ENCODE results near the gene TLR8.

TLR8 gene

DNA sequence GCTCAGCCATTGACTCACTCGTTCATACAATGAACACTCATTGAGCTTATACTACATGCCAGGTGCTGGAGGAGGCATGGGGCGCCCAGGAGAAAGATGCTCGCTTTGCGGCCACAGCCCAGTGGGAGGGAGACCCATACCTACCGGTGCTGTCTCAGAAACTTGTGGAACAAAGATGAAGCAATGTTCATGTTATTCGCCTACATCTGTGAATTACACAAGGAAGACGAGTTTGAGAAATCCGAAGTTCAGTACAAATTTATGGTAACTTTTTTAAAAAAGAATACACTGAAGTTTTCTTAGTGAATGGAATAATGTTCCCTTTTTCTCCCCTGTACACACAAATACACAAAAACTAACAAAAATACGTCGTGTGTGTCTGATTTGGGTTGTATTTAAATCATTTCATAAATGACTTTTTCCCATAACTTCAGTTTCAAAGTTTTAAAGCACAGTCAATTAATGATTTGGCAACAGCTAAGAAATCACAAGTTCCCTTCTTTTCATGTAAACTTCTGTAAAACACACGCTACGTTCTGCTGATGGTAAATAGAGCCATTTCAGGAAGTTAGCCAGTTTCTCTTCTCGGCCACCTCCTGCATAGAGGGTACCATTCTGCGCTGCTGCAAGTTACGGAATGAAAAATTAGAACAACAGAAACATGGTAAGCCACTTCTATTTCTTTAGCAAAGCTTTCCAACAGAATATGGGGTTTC, at the start of gene TLR8:
Gene TLR8 (plus strand): TSS at position 575 of the 716 bp plus-strand sequence. CDS start 87 bp downstream, at position 662.
- no peak for DNase-seq

DNA sequence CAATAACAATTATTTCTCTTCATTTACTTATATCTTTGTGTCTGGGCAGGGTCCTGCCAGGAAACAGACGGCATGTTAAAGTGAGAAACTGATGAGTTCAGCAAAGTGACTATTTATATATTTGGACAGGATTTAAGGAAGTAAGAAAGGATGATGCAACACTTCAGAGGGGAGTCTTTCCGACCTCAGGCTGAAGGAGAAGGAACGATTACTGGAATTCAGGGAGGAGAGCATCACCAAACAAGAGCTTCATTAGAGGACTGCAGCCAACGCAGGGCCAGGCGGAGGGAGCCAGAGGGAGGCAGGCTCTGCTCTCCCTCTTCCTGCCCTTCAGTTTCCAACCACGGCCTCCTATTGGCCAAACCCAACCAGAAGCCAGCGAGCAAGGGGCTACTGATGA, 41.1 kb upstream of the TLR8 start:
- DNase-seq = no peak

DNA sequence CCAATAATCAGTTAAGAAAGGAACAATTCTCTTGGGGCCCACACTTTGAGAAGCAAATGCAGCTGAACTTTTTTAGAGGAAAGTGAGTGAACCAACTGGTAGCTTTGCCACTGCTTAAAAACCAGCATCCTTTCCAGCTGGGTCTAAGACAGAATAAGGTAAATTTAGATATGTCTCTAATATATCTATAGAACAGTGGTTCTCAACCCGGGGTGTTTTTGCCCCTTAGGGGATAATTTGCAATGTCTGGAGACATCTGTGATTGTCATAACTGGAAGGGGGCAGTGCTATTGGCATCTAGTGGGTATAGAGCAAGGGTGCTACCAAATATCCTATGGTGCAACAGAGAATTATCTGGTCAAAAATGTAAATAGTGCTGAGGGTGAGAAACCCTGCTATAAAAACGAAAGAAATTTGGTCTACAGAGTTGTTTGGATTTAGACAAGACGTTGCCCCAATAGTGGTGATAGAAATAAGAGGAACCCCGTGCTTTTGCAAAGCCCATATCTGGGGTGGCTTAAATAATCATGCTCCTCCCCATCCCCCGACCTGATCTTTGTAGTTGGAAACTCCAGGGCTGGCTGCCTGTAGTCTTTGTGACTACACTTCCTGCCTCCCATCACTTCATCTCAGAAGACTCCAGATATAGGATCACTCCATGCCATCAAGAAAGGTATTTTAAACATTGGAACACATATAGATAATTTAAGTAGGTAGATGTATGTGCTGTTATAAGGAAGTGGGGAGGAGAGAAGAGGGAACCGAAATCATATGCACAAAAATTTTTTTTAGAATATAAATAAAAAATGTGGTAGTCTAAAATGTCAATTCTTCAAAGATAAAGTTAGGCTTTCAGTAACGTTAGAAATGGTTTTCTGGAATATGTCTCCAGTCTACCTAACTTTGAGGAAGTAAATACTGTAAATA, 39.7 kb upstream of the TLR8 start, which contains the start of gene TLR7:
Gene TLR7 (plus strand): TSS at position 622 of the 927 bp plus-strand sequence. CDS start 507 bp downstream, outside the sequence.
- no peak for DNase-seq

DNA sequence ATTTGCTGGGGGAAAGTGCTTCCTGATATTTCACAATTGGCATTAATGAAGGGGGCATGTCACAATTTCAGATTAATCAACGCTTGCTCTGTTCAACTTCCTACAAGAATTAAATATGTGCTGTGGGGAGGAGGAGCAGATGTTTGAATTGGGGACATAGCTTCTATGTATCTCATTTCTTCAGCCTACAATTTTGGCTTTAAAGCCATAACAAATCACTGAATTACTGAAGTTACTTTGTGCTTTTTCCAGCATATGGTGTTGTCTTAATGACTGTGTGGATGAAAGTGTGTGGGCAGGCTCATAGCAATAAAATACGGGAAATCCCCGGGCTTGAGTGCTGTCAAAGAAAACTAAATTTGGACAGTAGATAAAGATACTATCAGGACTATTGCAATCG, 38.7 kb upstream of the TLR8 start:
- no peak for DNase-seq

DNA sequence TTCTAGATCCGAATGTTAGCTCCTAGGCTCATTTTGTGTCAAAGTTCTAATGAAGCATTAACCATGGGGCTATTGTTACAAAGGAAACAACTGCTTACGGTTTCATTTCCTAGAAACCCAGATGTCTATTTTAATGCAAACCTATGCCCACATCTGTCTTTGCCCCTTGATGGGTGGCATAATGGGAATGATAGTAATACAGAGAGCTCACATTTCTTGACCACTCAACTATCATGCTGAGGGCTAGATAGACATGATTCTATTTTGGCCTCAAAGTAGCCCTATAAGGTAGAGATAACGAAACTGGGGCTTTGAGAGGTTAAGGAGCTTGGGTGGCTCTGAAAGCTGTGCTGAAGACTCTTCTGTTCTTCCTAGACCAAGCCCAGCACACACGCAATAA, 37.7 kb upstream of the TLR8 start:
- DNase-seq = no peak

DNA sequence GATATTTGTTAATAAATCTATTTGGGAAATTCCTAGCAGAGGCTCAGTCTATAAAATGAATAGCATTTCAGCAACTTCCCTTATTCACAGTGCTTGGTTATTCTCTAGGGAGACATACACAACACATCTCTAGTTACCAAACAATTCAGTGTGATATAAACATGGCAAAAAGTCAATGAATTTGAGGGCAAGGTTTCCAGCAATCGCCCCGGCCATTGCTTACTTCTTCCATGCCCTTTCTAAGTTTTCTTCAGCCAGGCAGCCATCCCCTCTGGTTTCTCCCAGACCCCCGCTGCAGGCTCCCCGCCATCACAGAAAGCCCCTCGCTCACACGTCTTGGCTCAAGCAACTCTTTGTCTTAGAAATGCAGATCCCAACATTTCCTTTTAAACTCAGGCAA, 35.2 kb upstream of the TLR8 start:
- no peak for DNase-seq

DNA sequence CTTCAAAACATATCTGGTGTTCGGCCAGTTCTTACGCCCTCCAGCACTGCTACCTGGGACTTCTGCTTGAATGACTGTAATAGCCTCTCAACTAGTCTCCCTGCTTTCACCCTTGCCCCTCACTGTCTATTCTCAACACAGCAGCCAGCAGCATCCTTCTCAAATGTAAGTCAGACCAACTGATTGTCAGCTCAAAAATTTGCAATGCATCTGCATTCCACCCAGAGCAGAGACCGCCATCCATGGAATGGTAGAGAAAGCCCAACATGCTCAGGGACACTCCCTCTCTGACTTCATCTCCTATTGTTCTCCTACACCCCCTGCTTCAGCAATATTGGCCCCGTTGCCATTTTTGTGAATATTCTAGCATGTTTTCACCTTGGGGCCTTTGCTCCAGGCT, 33.7 kb upstream of the TLR8 start:
- no peak for DNase-seq

DNA sequence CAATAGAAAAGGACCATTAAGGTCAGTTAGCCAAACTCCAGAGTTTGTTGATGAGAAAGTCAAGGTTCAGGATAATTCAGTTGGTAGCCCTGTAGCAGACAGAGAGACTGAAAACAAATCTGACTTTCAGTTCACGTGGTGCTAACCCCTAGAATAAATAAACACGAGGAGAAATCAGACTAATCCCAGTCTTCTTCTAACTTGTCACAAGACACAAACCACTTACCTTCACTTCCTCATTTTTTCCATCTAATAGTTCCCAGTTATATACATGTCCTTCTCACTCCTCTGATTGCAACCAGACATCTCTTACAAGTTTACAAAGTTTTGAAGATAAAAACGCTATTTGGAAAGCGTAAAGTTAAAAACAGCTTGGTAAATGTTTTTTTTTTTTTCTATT, 31.8 kb upstream of the TLR8 start:
- DNase-seq = no peak

DNA sequence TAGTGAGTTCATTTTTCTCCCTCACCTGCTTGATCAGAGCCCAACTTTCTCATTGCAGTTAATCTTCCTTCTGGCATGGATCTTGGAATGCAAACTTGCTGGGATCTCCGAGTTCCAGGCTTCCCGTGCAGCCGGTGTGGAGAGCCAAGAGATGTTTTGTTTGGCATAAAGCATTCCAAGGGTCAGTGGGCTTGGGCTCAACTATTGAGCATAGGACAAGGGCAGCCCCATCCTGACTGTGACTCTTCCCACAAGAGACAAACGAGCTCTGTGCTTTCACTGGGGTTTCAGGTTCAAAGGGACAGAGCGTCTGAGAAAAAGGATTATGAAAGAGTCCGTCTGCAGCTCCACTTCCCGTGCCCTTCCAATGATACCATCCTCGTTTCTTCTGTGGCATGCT, 29.0 kb upstream of the TLR8 start:
- no peak for DNase-seq

DNA sequence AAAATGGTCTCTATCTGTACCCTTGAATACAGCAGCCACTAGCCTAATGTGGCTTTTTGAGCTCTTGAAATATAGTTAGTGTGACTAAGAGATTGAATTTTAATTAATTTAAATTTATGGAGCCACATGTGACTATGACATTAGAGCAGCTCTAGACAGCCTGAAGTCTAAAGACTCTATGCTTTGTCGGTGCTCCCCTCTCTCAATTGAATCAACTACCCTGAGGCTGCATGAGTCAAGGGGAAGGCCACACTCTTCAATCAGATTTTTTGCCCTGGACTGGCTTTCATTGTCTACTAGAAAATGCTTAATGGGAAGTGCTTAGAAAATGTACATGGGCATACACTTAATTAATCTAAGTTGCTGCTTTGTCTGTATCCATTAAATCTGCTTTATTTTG, 27.9 kb upstream of the TLR8 start:
- no peak for DNase-seq

DNA sequence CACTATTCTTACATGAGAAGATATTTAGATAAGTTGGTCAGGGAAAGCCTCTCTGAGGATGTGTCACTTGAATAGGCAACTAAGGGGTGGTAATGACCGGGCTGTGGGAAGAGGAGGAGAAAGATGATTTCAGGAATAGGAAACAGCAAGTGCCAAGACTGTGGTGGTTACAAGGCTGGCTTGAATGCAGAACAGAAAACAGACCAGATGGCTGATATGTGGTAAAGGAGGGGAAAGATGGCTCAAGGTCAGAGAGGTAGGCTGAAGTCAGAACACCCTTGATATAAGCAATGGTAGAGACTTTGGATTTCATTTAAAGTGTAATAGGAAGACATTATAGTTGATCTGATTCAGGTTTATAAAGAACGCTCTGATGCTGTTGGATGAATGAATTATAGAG, 24.5 kb upstream of the TLR8 start:
- DNase-seq = no peak

DNA sequence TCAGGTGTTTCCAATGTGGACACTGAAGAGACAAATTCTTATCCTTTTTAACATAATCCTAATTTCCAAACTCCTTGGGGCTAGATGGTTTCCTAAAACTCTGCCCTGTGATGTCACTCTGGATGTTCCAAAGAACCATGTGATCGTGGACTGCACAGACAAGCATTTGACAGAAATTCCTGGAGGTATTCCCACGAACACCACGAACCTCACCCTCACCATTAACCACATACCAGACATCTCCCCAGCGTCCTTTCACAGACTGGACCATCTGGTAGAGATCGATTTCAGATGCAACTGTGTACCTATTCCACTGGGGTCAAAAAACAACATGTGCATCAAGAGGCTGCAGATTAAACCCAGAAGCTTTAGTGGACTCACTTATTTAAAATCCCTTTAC, 20.9 kb upstream of the TLR8 start:
- no peak for DNase-seq

DNA sequence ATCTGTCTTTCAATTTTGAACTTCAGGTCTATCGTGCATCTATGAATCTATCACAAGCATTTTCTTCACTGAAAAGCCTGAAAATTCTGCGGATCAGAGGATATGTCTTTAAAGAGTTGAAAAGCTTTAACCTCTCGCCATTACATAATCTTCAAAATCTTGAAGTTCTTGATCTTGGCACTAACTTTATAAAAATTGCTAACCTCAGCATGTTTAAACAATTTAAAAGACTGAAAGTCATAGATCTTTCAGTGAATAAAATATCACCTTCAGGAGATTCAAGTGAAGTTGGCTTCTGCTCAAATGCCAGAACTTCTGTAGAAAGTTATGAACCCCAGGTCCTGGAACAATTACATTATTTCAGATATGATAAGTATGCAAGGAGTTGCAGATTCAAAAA, 19.9 kb upstream of the TLR8 start:
- DNase-seq = no peak

DNA sequence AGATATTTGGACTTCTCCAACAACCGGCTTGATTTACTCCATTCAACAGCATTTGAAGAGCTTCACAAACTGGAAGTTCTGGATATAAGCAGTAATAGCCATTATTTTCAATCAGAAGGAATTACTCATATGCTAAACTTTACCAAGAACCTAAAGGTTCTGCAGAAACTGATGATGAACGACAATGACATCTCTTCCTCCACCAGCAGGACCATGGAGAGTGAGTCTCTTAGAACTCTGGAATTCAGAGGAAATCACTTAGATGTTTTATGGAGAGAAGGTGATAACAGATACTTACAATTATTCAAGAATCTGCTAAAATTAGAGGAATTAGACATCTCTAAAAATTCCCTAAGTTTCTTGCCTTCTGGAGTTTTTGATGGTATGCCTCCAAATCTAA, 19.3 kb upstream of the TLR8 start:
- no peak for DNase-seq

DNA sequence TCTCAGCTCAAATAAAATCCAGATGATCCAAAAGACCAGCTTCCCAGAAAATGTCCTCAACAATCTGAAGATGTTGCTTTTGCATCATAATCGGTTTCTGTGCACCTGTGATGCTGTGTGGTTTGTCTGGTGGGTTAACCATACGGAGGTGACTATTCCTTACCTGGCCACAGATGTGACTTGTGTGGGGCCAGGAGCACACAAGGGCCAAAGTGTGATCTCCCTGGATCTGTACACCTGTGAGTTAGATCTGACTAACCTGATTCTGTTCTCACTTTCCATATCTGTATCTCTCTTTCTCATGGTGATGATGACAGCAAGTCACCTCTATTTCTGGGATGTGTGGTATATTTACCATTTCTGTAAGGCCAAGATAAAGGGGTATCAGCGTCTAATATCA, 18.7 kb upstream of the TLR8 start:
- no peak for DNase-seq

DNA sequence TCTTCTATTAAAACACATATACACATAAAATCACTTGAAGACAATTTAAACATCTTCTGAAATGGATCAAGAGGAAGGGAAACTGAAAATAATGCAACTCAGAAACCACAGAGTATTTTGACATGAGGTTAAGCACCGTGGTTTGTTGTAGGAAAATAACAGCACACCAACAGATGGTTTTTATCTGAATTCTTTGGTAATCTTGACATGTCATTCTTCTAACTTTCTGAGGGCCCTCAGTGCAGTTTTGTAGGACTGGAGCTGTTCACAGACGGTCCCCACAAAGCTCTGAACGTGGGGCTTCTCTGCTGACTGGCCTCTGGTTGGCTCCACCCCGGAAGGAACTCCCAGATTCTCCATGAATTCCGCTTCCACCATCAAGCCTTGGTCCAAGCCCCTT, 16.0 kb upstream of the TLR8 start:
- no peak for DNase-seq

DNA sequence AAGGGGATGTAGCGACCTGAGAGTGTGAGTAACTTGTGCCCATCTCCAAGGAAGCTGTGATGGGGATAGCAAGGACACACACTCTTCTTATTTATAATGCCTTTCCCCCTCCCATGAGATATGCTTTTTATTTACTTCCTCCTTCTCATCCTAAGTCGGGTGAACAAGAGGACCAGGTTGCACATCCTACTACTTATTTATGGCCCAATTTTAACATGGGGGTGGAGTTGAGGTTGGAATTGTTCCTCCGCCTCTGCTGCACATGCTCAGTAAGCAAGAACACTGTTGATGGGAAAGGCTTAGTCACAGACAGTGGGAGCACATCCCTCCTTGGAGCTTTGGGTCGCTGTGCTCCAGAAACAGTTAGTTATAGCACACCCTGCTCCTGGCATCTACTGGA, 15.2 kb upstream of the TLR8 start:
- DNase-seq = no peak

DNA sequence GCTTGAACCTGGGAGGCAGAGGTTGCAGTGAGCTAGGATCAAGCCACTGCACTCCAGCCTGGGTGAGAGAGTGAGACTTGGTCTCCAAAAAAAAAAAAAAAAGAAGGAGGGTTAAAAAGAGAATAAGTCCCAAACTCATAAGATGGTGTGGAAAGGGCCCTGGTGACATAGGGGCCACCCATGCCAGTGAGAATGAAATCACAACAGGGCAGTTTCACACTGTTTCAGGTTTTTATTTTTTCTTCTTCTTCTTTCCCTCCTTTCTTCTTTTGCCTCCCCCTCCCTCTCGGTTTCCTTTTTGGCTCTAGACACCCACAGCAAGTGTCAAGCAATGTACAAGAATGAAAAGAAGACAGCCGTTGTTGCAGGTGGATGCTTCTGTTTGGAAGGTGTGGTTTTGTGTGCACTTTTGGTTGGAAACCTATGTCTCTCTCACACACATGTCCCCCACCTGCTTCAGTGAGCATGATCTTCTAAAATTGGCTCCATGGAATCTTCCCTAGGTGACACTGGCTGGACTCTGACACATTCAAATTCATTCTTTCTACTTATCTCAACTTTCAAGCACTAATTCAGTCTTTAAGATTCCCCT, 14.4 kb upstream of the TLR8 start:
- DNase-seq = no peak

DNA sequence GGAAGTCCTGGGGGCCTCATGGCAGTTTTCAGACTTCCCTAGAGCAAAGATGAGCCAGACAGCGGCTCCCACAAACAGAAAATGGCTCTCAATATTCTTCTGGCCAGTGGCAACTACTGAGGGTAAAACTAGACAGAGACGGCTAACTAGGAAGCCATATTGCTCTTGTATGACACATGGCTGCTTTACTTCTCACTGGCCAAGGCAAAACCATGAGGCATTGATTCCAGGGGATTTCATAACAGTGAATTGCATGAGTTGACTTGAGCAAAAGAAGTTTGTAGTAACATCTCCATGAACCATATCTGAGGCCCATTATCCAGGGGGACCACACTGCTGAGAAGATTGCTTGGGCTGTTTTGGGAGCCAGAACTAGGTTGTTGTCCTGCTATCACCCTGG, 13.7 kb upstream of the TLR8 start:
- DNase-seq = no peak

DNA sequence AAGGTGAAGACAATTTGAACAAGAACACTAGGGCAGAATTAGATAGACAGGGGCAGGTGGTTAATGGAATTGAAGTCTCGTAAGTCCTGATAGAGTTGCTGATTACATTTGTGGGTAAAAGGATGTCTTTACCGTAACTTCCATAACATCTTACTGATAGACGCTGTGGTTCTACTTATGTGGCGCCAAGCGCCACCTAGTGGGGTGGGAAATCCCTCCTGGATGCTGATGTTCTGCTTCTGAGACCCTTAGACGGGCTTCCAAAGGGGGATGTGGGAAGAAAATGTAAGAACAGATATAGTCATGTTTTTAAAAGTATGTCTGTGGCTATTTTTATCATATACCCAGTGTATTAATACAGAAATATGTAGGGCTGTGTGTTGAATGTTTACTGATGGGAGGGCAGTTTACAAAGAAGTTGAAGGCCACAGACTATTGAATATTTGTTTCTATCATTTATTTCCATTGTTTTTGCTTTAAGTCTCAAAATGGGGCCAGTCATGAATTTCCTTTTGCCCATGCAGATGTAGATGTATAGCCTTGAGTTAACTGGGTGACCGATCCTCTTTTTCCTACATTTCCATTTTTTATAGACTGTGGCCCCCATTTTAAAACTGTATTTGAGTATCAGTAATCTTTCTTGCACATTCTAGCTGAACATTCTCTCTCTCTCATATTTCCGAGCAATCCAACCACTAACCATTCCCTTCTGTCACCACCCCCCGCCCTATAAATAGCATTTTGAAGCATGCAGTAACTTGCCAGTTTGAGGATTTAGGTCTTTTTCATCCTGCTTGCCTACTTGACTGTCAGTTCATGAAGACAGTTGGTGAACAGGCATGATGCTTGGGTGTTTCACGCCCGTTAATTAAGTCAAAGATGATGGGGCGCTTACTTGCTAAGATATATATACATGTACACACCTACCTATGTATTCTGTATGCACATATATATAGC, 12.1 kb upstream of the TLR8 start:
- DNase-seq = peak; percentile 4

DNA sequence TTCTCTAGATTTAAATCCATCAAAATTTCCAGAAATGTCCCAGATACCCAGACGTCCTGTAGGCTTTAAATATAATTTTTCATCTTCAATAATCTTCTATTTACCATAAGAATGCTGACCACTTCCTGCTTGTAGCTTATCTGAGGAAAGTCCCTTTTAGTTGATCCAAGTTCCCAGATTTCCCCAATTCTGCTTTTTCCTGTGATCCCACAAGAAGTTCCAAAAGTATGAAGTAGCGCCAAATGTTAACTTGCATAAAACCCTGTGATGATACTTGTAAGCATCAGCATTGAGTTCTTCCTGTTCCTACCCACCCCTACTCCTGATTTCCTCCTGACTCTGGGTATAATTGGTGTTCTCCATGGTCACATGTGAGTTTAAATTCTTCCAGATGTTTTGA, 10.6 kb upstream of the TLR8 start:
- DNase-seq = no peak

DNA sequence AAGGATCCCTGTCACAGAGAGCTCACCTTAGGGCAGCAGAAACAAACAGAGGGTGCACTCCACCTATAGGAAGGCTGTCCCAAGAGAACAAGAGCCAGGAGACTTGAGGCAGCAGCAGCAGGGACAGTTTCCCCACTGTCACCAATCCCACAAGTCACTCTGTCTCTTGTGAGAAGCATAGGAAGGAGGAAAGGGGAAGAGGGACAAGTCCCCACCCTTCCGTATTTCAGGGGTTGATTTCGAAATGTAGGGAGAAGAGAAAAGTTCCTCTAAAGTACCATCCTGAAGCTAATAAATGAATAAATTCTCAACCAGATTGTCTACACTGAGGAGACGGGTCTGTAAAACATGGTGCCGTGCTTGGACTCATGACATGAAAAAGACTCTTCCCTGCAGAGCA, 9.5 kb upstream of the TLR8 start:
- DNase-seq = no peak

DNA sequence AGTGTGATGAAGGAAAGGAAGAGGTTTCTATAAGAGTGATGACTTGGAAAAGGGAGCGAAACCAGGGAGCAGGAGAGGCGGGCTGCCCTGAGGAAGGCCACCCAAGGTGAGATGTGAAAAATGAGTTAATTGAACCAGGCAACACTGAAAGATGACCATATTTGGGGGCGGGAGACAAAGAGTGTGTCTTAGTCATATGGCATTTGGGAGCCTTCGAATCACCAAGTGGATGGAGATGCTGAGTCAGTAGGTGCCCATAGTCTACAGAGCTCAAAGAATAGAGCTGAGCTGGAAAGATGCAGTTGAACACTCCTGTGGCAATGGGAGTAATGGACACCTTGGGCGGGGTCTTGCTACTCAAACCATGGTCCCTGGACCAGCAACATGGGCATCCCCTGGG, 8.3 kb upstream of the TLR8 start:
- no peak for DNase-seq
